Lung (tissue), 12 donors: ENCODE results near the gene JMJD1C. TPM values are rescaled to one million over a fixed set of nuclear protein-coding genes. Genes with fewer than 3 reads are reported as not detected.

Experiments
- ATAC-seq: fragments of 200-7000 bp; cut with Tn5 transposase; one replicate; pipeline ENCODE4 v1.9.1; 2020; ENCODE audit warnings: moderate number of reproducible peaks; ENCODE audit not compliant: insufficient read depth, low FRiP score
- DNase-seq, 3 donors: peaks; one replicate each; pipeline ENCODE4 v3.0.0-alpha.2; 2013 to 2017
- H3K27ac ChIP-seq, 2 donors: one replicate each; pipeline ENCODE4 v1.5.1; 2013; ENCODE audit warnings: mild to moderate bottlenecking in 2 of 2, moderate library complexity in 2 of 2, control low read depth in 1 of 2, inconsistent platforms in 1 of 2, low read depth in 1 of 2, low read length in 1 of 2
- H3K27me3 ChIP-seq, 3 donors: one replicate each; pipeline ENCODE4 v1.5.1; 2013; ENCODE audit warnings: low read length in 2 of 3; ENCODE audit not compliant: control insufficient read depth in 3 of 3, insufficient read depth in 3 of 3
- H3K36me3 ChIP-seq, 4 donors: one replicate each; pipeline ENCODE4 v1.5.1; 2013; ENCODE audit warnings: low read length in 4 of 4, mild to moderate bottlenecking in 1 of 4, moderate library complexity in 1 of 4; ENCODE audit not compliant: control insufficient read depth in 4 of 4, insufficient read depth in 4 of 4
- H3K4me1 ChIP-seq, 5 donors: one replicate each; pipeline ENCODE4 v1.5.1; 2013; ENCODE audit warnings: low read length in 5 of 5, mild to moderate bottlenecking in 2 of 5, moderate library complexity in 1 of 5; ENCODE audit not compliant: control insufficient read depth in 5 of 5, insufficient read depth in 5 of 5
- H3K4me3 ChIP-seq: one replicate; pipeline ENCODE4 v1.5.1; 2013; ENCODE audit warnings: mild to moderate bottlenecking, control low read depth, moderate library complexity
- H3K9ac ChIP-seq, 2 donors: one replicate each; pipeline ENCODE4 v1.5.1; 2013; ENCODE audit warnings: low read length in 2 of 2, control low read depth in 1 of 2; ENCODE audit not compliant: insufficient read depth in 1 of 2
- H3K9me3 ChIP-seq, 4 donors: one replicate each; pipeline ENCODE4 v1.5.1; 2013; ENCODE audit warnings: low read length in 3 of 4, mild to moderate bottlenecking in 1 of 4, moderate library complexity in 1 of 4; ENCODE audit not compliant: control insufficient read depth in 4 of 4, insufficient read depth in 3 of 4
- WGBS, 2 donors: extraction: QIAGEN DNeasy Blood & Tissue Kit; methylation state at CpG; one replicate each; pipeline ENCODE4 v1.1.7; 2013; 5-methylcytosine and 5-hydroxymethylcytosine counted together
- polyA plus RNA-seq, 2 donors: library from polyadenylated mRNA; stranded (reverse); fragments of 200-250 nt; gene quantifications; one replicate each; pipeline ENCODE4 v1.2.1, GENCODE V29; 2013
- total RNA-seq, 2 donors: library from RNA; depleted of rRNA in 1 of 2; stranded (reverse); fragments of >200 nt in 1 of 2; gene quantifications; one replicate each; pipeline ENCODE4 v1.2.1, GENCODE V29; 2014 to 2021
- TF ChIP-seq, protein P1 (sequence below): IDR thresholded peaks from 2 replicates; pipeline ENCODE4 v1.5.1; 2012; ENCODE audit warnings: mild to moderate bottlenecking; ENCODE audit errors: control extremely low read depth, extremely low read depth
- donor health status: control.
- donor health status: control.
- donor health status: Bipolar disorder and iron deficiency.
- donor health status: healthy.
- donor health status: DM: yes; HTN: yes; CAD: no.

JMJD1C gene
- total and polyA plus RNA-seq, 4 donors: 30.5 to 233 (median 71.2) TPM

DNA sequence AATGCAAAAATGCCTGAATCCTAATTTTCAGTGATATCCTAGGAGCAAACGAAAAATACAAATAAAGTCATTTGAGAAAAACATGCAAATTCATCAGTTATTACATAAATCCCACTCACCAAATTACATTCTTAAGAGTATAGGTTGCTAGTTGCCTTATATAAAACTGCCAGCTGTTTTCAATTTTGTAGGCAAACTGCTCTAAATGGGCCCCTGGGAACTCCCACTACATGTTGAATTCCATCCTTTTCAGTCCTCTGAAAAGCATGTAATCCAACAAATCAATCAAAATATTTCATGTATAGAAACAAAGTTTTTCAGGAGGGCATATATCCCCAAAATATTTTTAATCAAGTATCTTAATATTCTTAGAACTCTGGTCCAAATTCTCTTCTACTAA lies 2.1 kb upstream of the JMJD1C start:
- no peaks in the 10 kb centered on the region for H3K27me3 ChIP-seq
- TF ChIP-seq, protein P1, sequence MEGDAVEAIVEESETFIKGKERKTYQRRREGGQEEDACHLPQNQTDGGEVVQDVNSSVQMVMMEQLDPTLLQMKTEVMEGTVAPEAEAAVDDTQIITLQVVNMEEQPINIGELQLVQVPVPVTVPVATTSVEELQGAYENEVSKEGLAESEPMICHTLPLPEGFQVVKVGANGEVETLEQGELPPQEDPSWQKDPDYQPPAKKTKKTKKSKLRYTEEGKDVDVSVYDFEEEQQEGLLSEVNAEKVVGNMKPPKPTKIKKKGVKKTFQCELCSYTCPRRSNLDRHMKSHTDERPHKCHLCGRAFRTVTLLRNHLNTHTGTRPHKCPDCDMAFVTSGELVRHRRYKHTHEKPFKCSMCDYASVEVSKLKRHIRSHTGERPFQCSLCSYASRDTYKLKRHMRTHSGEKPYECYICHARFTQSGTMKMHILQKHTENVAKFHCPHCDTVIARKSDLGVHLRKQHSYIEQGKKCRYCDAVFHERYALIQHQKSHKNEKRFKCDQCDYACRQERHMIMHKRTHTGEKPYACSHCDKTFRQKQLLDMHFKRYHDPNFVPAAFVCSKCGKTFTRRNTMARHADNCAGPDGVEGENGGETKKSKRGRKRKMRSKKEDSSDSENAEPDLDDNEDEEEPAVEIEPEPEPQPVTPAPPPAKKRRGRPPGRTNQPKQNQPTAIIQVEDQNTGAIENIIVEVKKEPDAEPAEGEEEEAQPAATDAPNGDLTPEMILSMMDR: no peak
- DNase-seq: peak in 1 of 3 donors; percentile 21
- WGBS, 2 donors: 94% methylated on average over 1 of the region's 1 CpG
- no peaks in the 10 kb centered on the region for H3K9me3 ChIP-seq
- no peak overlapping the region for H3K4me3 ChIP-seq
- H3K9ac ChIP-seq: no peak overlapping the region
- no peak for ATAC-seq
- H3K4me1 ChIP-seq: peaks cover 0 to 15% (median 3%) of the 10 kb centered on the region in 5 donors
- H3K36me3 ChIP-seq: no peaks in the 10 kb centered on the region
- no peak overlapping the region for H3K27ac ChIP-seq

DNA sequence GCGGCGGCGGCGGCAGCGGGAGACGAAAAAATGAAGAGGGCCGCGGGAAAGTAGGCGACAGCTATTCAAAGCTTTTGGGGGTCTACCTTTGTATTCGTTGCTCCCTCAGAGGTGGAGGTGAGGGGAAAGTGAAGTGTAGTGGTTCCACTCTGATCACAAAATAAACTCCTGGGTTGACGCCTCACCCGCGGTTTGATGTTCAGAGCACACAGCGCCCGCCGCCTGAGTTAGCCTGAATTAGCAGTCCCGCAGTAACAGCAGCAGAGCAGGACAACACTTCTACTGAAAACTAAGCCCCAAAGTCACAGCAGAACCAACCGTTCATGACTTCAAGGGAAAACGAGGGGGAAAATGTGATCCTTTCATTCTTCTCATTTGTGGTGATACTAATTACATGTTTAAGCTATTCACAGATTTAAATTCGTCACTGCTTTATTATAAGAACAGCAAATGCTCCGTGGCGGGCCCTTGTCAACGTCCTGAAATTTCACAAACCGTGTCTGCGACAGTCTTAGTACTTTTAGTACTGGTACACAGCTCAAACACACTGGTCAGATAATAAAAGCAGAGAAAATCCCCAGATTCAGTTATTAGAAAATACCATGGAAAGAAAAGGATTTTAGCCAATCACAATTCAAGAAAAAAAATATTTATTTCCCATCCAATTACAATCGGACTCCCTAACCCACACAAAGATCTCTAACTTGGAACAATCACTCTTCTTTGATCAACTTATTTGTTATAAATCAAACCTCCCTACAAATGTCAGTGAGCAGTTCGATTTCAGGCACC lies 563 bp upstream of the JMJD1C start:
- TF ChIP-seq, protein P1: no peak
- H3K4me3 ChIP-seq: peak overlapping the region; percentile 98
- no peaks in the 10 kb centered on the region for H3K36me3 ChIP-seq
- H3K9me3 ChIP-seq: no peaks in the 10 kb centered on the region
- no peaks in the 10 kb centered on the region for H3K27me3 ChIP-seq
- H3K27ac ChIP-seq: peak overlapping the region; percentile 95 to 99
- peak overlapping the region; percentile 59 to 93 for H3K9ac ChIP-seq
- peaks cover 0 to 15% (median 3%) of the 10 kb centered on the region in 5 donors for H3K4me1 ChIP-seq
- peak; percentile 28 for ATAC-seq
- peak in 2 of 3 donors; percentile 79 to 82 for DNase-seq
- WGBS, 2 donors: 5% methylated on average over 27 of the region's 27 CpGs

DNA sequence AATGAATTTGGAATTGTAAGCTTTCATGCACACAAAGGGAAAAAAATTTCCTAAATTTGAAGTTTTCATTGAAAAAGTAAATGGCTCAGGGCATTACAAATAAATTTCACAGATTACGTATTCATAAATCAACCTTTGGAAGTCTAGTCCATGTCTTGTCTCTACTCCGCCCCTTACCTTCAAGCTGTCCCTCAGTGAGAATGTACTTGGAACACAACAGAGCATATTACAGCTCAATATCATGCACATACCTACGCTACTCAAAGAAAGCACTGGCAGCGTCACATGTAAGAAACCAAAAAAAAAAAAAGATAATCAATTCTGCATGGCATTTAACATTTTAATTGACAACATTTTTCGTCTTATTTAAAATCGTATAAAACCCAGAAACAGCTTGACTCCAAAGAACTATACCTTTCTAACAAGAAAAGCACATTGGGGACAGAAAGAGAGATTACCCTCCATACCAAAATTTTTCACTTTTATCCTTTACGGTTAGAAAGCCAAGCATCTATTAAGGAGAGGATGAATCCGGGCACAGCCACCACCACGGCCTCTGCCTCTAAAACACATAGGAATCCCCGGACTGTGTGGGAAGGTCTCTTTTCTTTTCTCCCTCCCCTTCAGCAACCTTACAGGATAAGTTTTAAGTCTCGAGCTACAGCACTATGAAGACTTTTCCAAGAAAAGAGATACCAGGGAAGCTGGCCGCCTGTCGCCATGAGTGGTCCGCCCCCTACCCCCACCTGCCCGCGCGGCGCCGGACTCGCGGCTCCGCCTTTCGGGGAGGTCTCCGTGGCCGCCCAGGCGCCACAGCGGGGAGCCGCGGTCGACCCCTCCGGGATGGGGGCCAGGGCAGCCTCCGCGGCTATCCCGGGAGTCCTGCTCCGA lies 1.1 kb downstream of the JMJD1C start:
- no peaks in the 10 kb centered on the region for H3K27me3 ChIP-seq
- WGBS, 2 donors: 9 to 11% methylated on average over 34 to 35 of the region's 35 CpGs
- H3K4me3 ChIP-seq: peak overlapping the region; percentile 98
- H3K9ac ChIP-seq: peak overlapping the region; percentile 34 to 82
- H3K36me3 ChIP-seq: no peaks in the 10 kb centered on the region
- DNase-seq (peak in 2 of 3 donors; percentile 67 to 80), ATAC-seq (peak; percentile 69)
- no peaks in the 10 kb centered on the region for H3K9me3 ChIP-seq
- peaks cover 0 to 15% (median 3%) of the 10 kb centered on the region in 5 donors for H3K4me1 ChIP-seq
- TF ChIP-seq, protein P1: no peak
- H3K27ac ChIP-seq: peak overlapping the region; percentile 95 to 99
